Measurements from ENCODE around the gene HTR3A.
"Not testable (repeated sequence)": the region's sequence is repeated elsewhere in the genome, so short reads cannot be mapped to it uniquely, and the experiment has no call there.

HTR3A gene

DNA sequence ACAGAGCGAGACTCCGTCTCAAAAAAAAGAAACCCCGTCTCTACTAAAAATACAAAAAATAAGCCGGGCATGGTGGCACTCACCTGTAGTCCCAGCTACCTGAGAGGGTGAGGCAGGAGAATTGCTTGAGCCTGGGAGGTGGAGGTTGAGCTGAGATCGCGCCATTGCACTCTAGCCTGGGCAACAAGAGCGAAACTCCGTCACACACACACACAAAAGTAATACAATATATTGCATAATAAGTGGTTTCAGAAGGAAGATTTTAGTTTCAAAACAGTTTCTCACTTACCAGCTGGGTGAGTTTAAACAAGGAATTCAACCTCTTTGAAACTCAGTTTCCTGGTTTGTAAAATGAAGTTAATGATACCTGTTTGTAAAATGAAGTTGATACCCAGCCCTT lies 32.7 kb upstream of the HTR3A start:
- H3K4me2 ChIP-seq (ENCODE audit: low read length): no peak overlapping the region
- H3K4me3 ChIP-seq (ENCODE audit: low read depth, low read length): no peak overlapping the region
- no peak overlapping the region for H2AFZ ChIP-seq (ENCODE audit: insufficient read depth, low read length, poor library complexity)
- no peak overlapping the region for H3K23ac ChIP-seq (ENCODE audit: low read length)
- H3K79me1 ChIP-seq (ENCODE audit: low read length): no peaks in the 10 kb centered on the region
- no peak overlapping the region for H2BK12ac ChIP-seq (ENCODE audit: low read length)
- H2BK5ac ChIP-seq (ENCODE audit: low read depth, low read length, poor library complexity): no peak overlapping the region
- H3K27me3 ChIP-seq (ENCODE audit: insufficient read depth, low read length): no peaks in the 10 kb centered on the region
- DNase-seq: no peak
- no peaks in the 10 kb centered on the region for H3K79me2 ChIP-seq (ENCODE audit: control insufficient read depth, insufficient read depth, low read length, poor library complexity)
- H3K27ac ChIP-seq (ENCODE audit: low read depth, low read length): no peak overlapping the region
- H2BK120ac ChIP-seq (ENCODE audit: insufficient read depth, low read length, poor library complexity): no peak overlapping the region
- H3K14ac ChIP-seq (ENCODE audit: low read length): no peak overlapping the region
- no peak overlapping the region for H4K91ac ChIP-seq (ENCODE audit: low read depth, low read length)
- H4K8ac ChIP-seq (ENCODE audit: low read depth, low read length): no peak overlapping the region
- H3K36me3 ChIP-seq (ENCODE audit: control insufficient read depth in 1 of 2, insufficient read depth in 2 of 2, low read length in 2 of 2): no peaks in the 10 kb centered on the region
- no peak overlapping the region for H3K4ac ChIP-seq (ENCODE audit: low read depth, low read length)
- H4K12ac ChIP-seq (ENCODE audit: low read depth, low read length): no peak overlapping the region
- no CpG with 5 or more reads among the region's 8 CpGs for WGBS (ENCODE audit: extremely low coverage, insufficient coverage, insufficient read length)
- H3K18ac ChIP-seq (ENCODE audit: low read length): no peak overlapping the region
- no peaks in the 10 kb centered on the region for H3K9me3 ChIP-seq (ENCODE audit: insufficient read depth, low read depth, low read length)
- H3K9ac ChIP-seq (ENCODE audit: low read length): no peak overlapping the region
- no peaks in the 10 kb centered on the region for H3K4me1 ChIP-seq (ENCODE audit: control insufficient read depth in 1 of 2, insufficient read depth in 2 of 2, low read length in 2 of 2)
- H2AK5ac ChIP-seq (ENCODE audit: low read length): no peak overlapping the region

DNA sequence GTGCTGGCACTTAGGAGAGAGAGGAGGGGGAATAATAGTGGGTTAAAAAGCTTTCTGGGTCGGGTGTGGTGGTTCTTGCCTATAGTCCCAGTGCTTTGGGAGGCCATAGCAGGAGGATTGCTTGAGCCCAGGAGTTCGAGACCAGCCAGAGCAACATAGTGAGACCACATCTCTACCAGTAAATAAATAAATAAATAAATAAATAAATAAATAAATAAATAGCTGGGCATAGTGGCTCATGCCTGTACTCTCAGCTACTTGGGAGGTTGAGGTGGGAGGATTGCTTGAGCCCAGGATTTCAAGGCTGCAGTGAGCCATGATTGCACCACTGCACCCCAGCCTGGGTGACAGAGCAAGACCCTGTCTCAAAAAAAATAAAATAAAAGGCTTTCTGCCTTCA lies 28.7 kb upstream of the HTR3A start:
- H3K23ac ChIP-seq (ENCODE audit: low read length); H3K9ac ChIP-seq (ENCODE audit: low read length); H2AK5ac ChIP-seq (ENCODE audit: low read length); H3K27ac ChIP-seq (ENCODE audit: low read depth, low read length); H3K18ac ChIP-seq (ENCODE audit: low read length); H4K8ac ChIP-seq (ENCODE audit: low read depth, low read length); H3K4me1 ChIP-seq (ENCODE audit: control insufficient read depth in 1 of 2, insufficient read depth in 2 of 2, low read length in 2 of 2); H2BK5ac ChIP-seq (ENCODE audit: low read depth, low read length, poor library complexity); H3K36me3 ChIP-seq (ENCODE audit: control insufficient read depth in 1 of 2, insufficient read depth in 2 of 2, low read length in 2 of 2); H4K12ac ChIP-seq (ENCODE audit: low read depth, low read length); DNase-seq; H3K4me3 ChIP-seq (ENCODE audit: low read depth, low read length); H4K91ac ChIP-seq (ENCODE audit: low read depth, low read length); H3K27me3 ChIP-seq (ENCODE audit: insufficient read depth, low read length); H3K4ac ChIP-seq (ENCODE audit: low read depth, low read length); H3K9me3 ChIP-seq (ENCODE audit: insufficient read depth, low read depth, low read length); H3K79me1 ChIP-seq (ENCODE audit: low read length); H2BK120ac ChIP-seq (ENCODE audit: insufficient read depth, low read length, poor library complexity); H3K79me2 ChIP-seq (ENCODE audit: control insufficient read depth, insufficient read depth, low read length, poor library complexity); H3K4me2 ChIP-seq (ENCODE audit: low read length); H2BK12ac ChIP-seq (ENCODE audit: low read length); H3K14ac ChIP-seq (ENCODE audit: low read length); H2AFZ ChIP-seq (ENCODE audit: insufficient read depth, low read length, poor library complexity): not testable (repeated sequence)
- WGBS (ENCODE audit: extremely low coverage, insufficient coverage, insufficient read length): no CpG with 5 or more reads among the region's 2 CpGs

DNA sequence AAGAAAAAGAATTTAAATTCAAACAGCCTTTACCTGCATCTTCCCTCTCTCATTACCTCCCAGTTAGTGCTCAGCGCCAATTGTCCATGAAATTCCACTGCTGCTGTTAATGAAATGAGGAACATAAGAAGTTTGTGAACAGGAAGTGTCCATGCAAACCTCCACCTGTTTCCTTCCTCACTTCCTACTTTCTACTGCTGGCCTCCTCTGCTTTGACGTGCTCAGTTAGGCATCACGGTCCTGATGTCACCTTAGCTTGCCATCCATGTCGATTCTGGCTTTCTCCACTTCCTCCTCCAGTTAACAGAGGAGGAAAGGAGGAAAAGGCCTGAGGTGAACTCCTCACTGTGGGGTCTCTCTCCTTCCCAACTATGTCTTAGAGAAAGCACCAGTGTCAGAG lies 26.9 kb upstream of the HTR3A start:
- no peak overlapping the region for H4K91ac ChIP-seq (ENCODE audit: low read depth, low read length)
- no peak for DNase-seq
- H3K4me3 ChIP-seq (ENCODE audit: low read depth, low read length): no peak overlapping the region
- no peak overlapping the region for H2BK12ac ChIP-seq (ENCODE audit: low read length)
- H2AFZ ChIP-seq (ENCODE audit: insufficient read depth, low read length, poor library complexity): no peak overlapping the region
- no peak overlapping the region for H4K8ac ChIP-seq (ENCODE audit: low read depth, low read length)
- no peaks in the 10 kb centered on the region for H3K27me3 ChIP-seq (ENCODE audit: insufficient read depth, low read length)
- no peak overlapping the region for H4K12ac ChIP-seq (ENCODE audit: low read depth, low read length)
- no peak overlapping the region for H3K4me2 ChIP-seq (ENCODE audit: low read length)
- H3K14ac ChIP-seq (ENCODE audit: low read length): no peak overlapping the region
- H3K36me3 ChIP-seq (ENCODE audit: control insufficient read depth in 1 of 2, insufficient read depth in 2 of 2, low read length in 2 of 2): no peaks in the 10 kb centered on the region
- no peak overlapping the region for H3K9ac ChIP-seq (ENCODE audit: low read length)
- no peaks in the 10 kb centered on the region for H3K4me1 ChIP-seq (ENCODE audit: control insufficient read depth in 1 of 2, insufficient read depth in 2 of 2, low read length in 2 of 2)
- no CpG with 5 or more reads among the region's 4 CpGs for WGBS (ENCODE audit: extremely low coverage, insufficient coverage, insufficient read length)
- no peak overlapping the region for H3K18ac ChIP-seq (ENCODE audit: low read length)
- no peak overlapping the region for H3K27ac ChIP-seq (ENCODE audit: low read depth, low read length)
- no peak overlapping the region for H3K23ac ChIP-seq (ENCODE audit: low read length)
- no peak overlapping the region for H2AK5ac ChIP-seq (ENCODE audit: low read length)
- no peak overlapping the region for H2BK120ac ChIP-seq (ENCODE audit: insufficient read depth, low read length, poor library complexity)
- no peak overlapping the region for H3K4ac ChIP-seq (ENCODE audit: low read depth, low read length)
- H2BK5ac ChIP-seq (ENCODE audit: low read depth, low read length, poor library complexity): no peak overlapping the region
- no peaks in the 10 kb centered on the region for H3K79me1 ChIP-seq (ENCODE audit: low read length)
- no peaks in the 10 kb centered on the region for H3K79me2 ChIP-seq (ENCODE audit: control insufficient read depth, insufficient read depth, low read length, poor library complexity)
- H3K9me3 ChIP-seq (ENCODE audit: insufficient read depth, low read depth, low read length): no peaks in the 10 kb centered on the region

DNA sequence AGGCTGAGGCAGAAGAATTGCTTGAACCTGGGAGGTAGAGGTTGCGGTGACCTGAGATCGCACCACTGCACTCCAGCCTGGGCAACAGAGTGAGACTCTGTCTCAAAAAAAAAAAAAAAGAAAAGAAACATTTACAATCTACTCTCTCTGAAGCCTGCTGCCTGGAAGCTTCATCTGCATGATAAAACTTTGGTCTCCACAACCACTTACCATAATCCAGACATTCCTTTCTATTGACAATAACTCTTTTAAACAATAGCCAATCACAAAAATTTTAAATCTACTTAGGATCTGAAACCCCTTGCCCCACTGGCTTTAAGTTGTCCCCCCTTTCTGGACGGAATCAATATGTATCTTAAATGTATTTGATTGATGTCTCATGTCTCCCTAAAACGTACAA lies 25.0 kb upstream of the HTR3A start:
- Histone ChIP-seq H3K14ac (ENCODE audit: low read length) (no peak overlapping the region), H4K91ac (ENCODE audit: low read depth, low read length) (no peak overlapping the region), H3K27ac (ENCODE audit: low read depth, low read length) (no peak overlapping the region), H2AFZ (ENCODE audit: insufficient read depth, low read length, poor library complexity) (no peak overlapping the region), H3K4me3 (ENCODE audit: low read depth, low read length) (no peak overlapping the region), H3K9me3 (ENCODE audit: insufficient read depth, low read depth, low read length) (no peaks in the 10 kb centered on the region), H2BK5ac (ENCODE audit: low read depth, low read length, poor library complexity) (no peak overlapping the region), H4K12ac (ENCODE audit: low read depth, low read length) (no peak overlapping the region), H3K4ac (ENCODE audit: low read depth, low read length) (no peak overlapping the region), H3K27me3 (ENCODE audit: insufficient read depth, low read length) (no peaks in the 10 kb centered on the region), H2AK5ac (ENCODE audit: low read length) (no peak overlapping the region), H4K8ac (ENCODE audit: low read depth, low read length) (no peak overlapping the region), H3K79me2 (ENCODE audit: control insufficient read depth, insufficient read depth, low read length, poor library complexity) (no peaks in the 10 kb centered on the region), H2BK12ac (ENCODE audit: low read length) (no peak overlapping the region), H3K18ac (ENCODE audit: low read length) (no peak overlapping the region), H3K79me1 (ENCODE audit: low read length) (no peaks in the 10 kb centered on the region), H3K9ac (ENCODE audit: low read length) (no peak overlapping the region), H3K23ac (ENCODE audit: low read length) (no peak overlapping the region), H2BK120ac (ENCODE audit: insufficient read depth, low read length, poor library complexity) (no peak overlapping the region), H3K36me3 (ENCODE audit: control insufficient read depth in 1 of 2, insufficient read depth in 2 of 2, low read length in 2 of 2) (no peaks in the 10 kb centered on the region), H3K4me2 (ENCODE audit: low read length) (no peak overlapping the region), H3K4me1 (ENCODE audit: control insufficient read depth in 1 of 2, insufficient read depth in 2 of 2, low read length in 2 of 2) (no peaks in the 10 kb centered on the region)
- DNase-seq: no peak
- WGBS (ENCODE audit: extremely low coverage, insufficient coverage, insufficient read length): no CpG with 5 or more reads among the region's 4 CpGs

Measured in trophoblast cell (in vitro differentiated cells and primary cell).